A549 (cell line): ENCODE data around the gene CYP8B1. TPM values are rescaled to one million over a fixed set of nuclear protein-coding genes. Genes with fewer than 3 reads are reported as not detected.

Experiments
- ATAC-seq, 2 experiments: fragments of 200-7000 bp in 1 of 2; fragments of >200 bp in 1 of 2; cut with Nextera tagmentation in 1 of 2; cut with Tn5 transposase in 1 of 2; 3 replicates each; pipeline versions ENCODE4 v1.8.0 to v1.9.1; 2018 to 2020; ENCODE audit warnings: mild to moderate bottlenecking in 1 of 2, moderate library complexity in 1 of 2
- CTCF ChIA-PET: fragments of 300-600 bp; sonication (Branson Sonifier 250); formaldehyde crosslinking; extraction: SDS; loops from one replicate; lab custom pipeline; 2021; ENCODE audit warnings: antibody characterized with exemption, inconsistent platforms; lab: Yijun Ruan, JAX
- POLR2A ChIA-PET: fragments of 350-600 bp; formaldehyde crosslinking; extraction: SDS; loops from one replicate; lab custom pipeline; 2021; ENCODE audit warnings: antibody characterized with exemption, inconsistent platforms; lab: Yijun Ruan, JAX
- DNase-seq, 2 experiments: peaks; one replicate each; pipeline versions ENCODE4 v3.0.0 to v3.0.0-alpha.2; 2011 to 2016; ENCODE audit warnings: low read depth in 1 of 2, low spot score in 1 of 2
- FAIRE-seq: peaks from 2 replicates; lab custom pipeline; 2011; peaks lifted over from hg19 to GRCh38; lab: Jason Lieb, UNC
- H3K27ac ChIP-seq, 2 experiments: fragments of >200 bp; sonication (Bioruptor Twin); formaldehyde crosslinking; 3 replicates each; pipeline ENCODE4 v1.5.1; 2016 to 2017
- H3K4me1 ChIP-seq: fragments of >200 bp; sonication (Bioruptor Twin); formaldehyde crosslinking; 3 replicates; pipeline ENCODE4 v1.6.1; 2016
- H3K4me2 ChIP-seq: fragments of >200 bp; sonication (Bioruptor Twin); formaldehyde crosslinking; 3 replicates; pipeline ENCODE4 v1.6.1; 2016
- H3K4me3 ChIP-seq: fragments of >200 bp; sonication (Bioruptor Twin); formaldehyde crosslinking; 3 replicates; pipeline ENCODE4 v1.5.1; 2016
- H3K9me3 ChIP-seq: fragments of >200 bp; sonication (Bioruptor Twin); formaldehyde crosslinking; 3 replicates; pipeline ENCODE4 v1.6.1; 2016
- CHD4 ChIP-seq: fragments of 200-600 bp; sonication (generic); IDR thresholded peaks from 2 replicates; pipeline ENCODE4 v1.6.1; 2016; ENCODE audit warnings: antibody characterized with exemption, mild to moderate bottlenecking, borderline replicate concordance
- EP300 ChIP-seq, 2 experiments: fragments of >200 bp; sonication (Bioruptor Twin); formaldehyde crosslinking; IDR thresholded peaks; 2 replicates in 1 of 2; 3 replicates in 1 of 2; pipeline ENCODE4 v1.6.1; 2016 to 2017
- FOXS1 ChIP-seq: fragments of 250-450 bp; sonication (Bioruptor Pico); IDR thresholded peaks from 2 replicates; pipeline ENCODE4 v1.5.0; 2020; ENCODE audit warnings: mild to moderate bottlenecking, moderate library complexity
- HDAC2 ChIP-seq: fragments of 200-600 bp; sonication (generic); IDR thresholded peaks from 2 replicates; pipeline ENCODE4 v1.6.1; 2016
- HOXA7 ChIP-seq: fragments of 250-450 bp; sonication (Bioruptor Pico); IDR thresholded peaks from 2 replicates; pipeline ENCODE4 v1.5.0; 2020; ENCODE audit warnings: mild to moderate bottlenecking, moderate library complexity
- HOXB5 ChIP-seq: fragments of 250-450 bp; sonication (Bioruptor Pico); IDR thresholded peaks from 2 replicates; pipeline ENCODE4 v1.5.0; 2020; ENCODE audit warnings: mild to moderate bottlenecking, moderate library complexity
- JUNB ChIP-seq: fragments of >200 bp; sonication (Bioruptor Twin); formaldehyde crosslinking; IDR thresholded peaks from 2 replicates; pipeline ENCODE4 v1.6.1; 2016
- MAFK ChIP-seq: fragments of 450-650 bp; IDR thresholded peaks from 2 replicates; pipeline ENCODE4 v1.6.1; 2014; ENCODE audit not compliant: partially characterized antibody
- RAD21 ChIP-seq, 2 experiments: fragments of >200 bp in 1 of 2; sonication (Bioruptor Twin) in 1 of 2; formaldehyde crosslinking in 1 of 2; IDR thresholded peaks in 1 of 2; conservative IDR thresholded peaks in 1 of 2; 2 replicates in 1 of 2; 3 replicates in 1 of 2; pipeline ENCODE4 v1.6.1; 2012 to 2018; ENCODE audit warnings: inconsistent platforms in 1 of 2
- RARB ChIP-seq: fragments of 250-450 bp; sonication (Bioruptor Pico); IDR thresholded peaks from 2 replicates; pipeline ENCODE4 v1.8.0; 2021; ENCODE audit warnings: mild to moderate bottlenecking, moderate library complexity
- SMC3 ChIP-seq: fragments of >200 bp; sonication (Bioruptor Twin); formaldehyde crosslinking; IDR thresholded peaks from 3 replicates; pipeline ENCODE4 v1.6.1; 2018; ENCODE audit warnings: inconsistent platforms
- SREBF2 ChIP-seq: fragments of 450-650 bp; IDR thresholded peaks from 2 replicates; pipeline ENCODE4 v1.6.1; 2014; ENCODE audit warnings: mild to moderate bottlenecking, moderate library complexity
- TFCP2L1 ChIP-seq: fragments of 250-450 bp; sonication (Bioruptor Pico); IDR thresholded peaks from 2 replicates; pipeline ENCODE4 v1.5.0; 2021; ENCODE audit warnings: mild to moderate bottlenecking
- ZNF302 ChIP-seq: fragments of 250-450 bp; sonication (Bioruptor Pico); IDR thresholded peaks from 2 replicates; pipeline ENCODE4 v1.9.0; 2021; ENCODE audit warnings: inconsistent platforms, mild to moderate bottlenecking, moderate library complexity
- ZSCAN20 ChIP-seq: fragments of 250-450 bp; sonication (Bioruptor Pico); IDR thresholded peaks from 2 replicates; pipeline ENCODE4 v1.8.0; 2022; ENCODE audit warnings: mild to moderate bottlenecking, moderate library complexity
- WGBS: methylation state at CpG from one replicate; pipeline ENCODE4 v1.1.6; 2017; ENCODE audit errors: missing lambda C conversion rate; 5-methylcytosine and 5-hydroxymethylcytosine counted together
- polyA plus RNA-seq, 4 experiments: library from polyadenylated mRNA; depleted of rRNA in 3 of 4; stranded (reverse); fragments of >200 nt; fragmentation: RNase III in 1 of 4; extraction: RNeasy Plus Mini Kit Qiagen cat#74134 plus additional on column Dnase treatment in 1 of 4; gene quantifications; 2 replicates in 3 of 4; 3 replicates in 1 of 4; pipeline ENCODE4 v1.2.3, GENCODE V29; 2011 to 2017
- TF ChIP-seq, protein P1 (sequence below): fragments of 450-650 bp; IDR thresholded peaks from 2 replicates; pipeline ENCODE4 v1.6.1; 2014; ENCODE audit warnings: antibody characterized with exemption
- TF ChIP-seq, protein P2 (sequence below): IDR thresholded peaks from 2 replicates; pipeline ENCODE4 v1.6.1; 2012; ENCODE audit warnings: low read depth, borderline replicate concordance
- TF ChIP-seq, protein P3 (sequence below): IDR thresholded peaks from 2 replicates; pipeline ENCODE4 v1.6.1; 2012
- TF ChIP-seq, protein P4 (sequence below): fragments of >200 bp; sonication (Bioruptor Twin); formaldehyde crosslinking; IDR thresholded peaks from 2 replicates; pipeline ENCODE4 v1.6.1; 2016

The CYP8B1 gene
- polyA plus RNA-seq, 2 of the 4 experiments (the other 2 are of a cell fraction): not detected

DNA sequence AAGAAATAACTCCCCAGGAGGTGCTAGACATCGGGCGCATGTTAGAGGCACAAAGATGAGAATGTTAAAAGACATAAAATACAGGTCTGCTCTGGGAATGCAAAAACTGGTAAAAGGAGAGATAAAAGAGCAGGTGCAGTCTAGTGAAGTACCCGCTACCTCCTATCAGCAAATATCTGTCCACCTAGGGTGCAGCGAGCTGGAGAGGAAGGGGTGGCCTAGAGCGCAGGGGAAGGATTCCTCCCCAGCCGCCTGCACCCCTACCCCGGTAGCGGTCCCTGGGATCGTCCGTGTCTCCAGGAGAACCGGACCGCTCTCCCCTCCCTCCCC, 30.0 kb upstream of the CYP8B1 start:
- no peak overlapping the region for H3K4me3 ChIP-seq
- H3K27ac ChIP-seq: no peak overlapping the region
- H3K4me1 ChIP-seq: no peaks in the 10 kb centered on the region
- H3K9me3 ChIP-seq: no peaks in the 10 kb centered on the region
- H3K4me2 ChIP-seq: no peak overlapping the region
- FAIRE-seq (no peak), DNase-seq (no peak), ATAC-seq (no peak)
- TF ChIP-seq SREBF2 (no peak), TFCP2L1 (CRISPR knock-in tag) (no peak), JUNB (no peak), ZNF302 (no peak), EP300 (IDR thresholded peaks at IDR 0.05) (no peak), FOXS1 (CRISPR knock-in tag) (no peak), ZSCAN20 (CRISPR knock-in tag) (no peak), MAFK (no peak), RAD21 (conservative IDR thresholded peaks at IDR 0.05 in 1 of 2, IDR thresholded peaks at IDR 0.05 in 1 of 2) (no peak)
- TF ChIP-seq, protein P1, sequence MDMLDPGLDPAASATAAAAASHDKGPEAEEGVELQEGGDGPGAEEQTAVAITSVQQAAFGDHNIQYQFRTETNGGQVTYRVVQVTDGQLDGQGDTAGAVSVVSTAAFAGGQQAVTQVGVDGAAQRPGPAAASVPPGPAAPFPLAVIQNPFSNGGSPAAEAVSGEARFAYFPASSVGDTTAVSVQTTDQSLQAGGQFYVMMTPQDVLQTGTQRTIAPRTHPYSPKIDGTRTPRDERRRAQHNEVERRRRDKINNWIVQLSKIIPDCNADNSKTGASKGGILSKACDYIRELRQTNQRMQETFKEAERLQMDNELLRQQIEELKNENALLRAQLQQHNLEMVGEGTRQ: no peak
- TF ChIP-seq, protein P2, sequence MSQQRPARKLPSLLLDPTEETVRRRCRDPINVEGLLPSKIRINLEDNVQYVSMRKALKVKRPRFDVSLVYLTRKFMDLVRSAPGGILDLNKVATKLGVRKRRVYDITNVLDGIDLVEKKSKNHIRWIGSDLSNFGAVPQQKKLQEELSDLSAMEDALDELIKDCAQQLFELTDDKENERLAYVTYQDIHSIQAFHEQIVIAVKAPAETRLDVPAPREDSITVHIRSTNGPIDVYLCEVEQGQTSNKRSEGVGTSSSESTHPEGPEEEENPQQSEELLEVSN: no peak
- 72% methylated on average over 9 of the region's 12 CpGs for WGBS
- ChIA-PET POLR2A (no interaction called here), CTCF (no interaction called here)

DNA sequence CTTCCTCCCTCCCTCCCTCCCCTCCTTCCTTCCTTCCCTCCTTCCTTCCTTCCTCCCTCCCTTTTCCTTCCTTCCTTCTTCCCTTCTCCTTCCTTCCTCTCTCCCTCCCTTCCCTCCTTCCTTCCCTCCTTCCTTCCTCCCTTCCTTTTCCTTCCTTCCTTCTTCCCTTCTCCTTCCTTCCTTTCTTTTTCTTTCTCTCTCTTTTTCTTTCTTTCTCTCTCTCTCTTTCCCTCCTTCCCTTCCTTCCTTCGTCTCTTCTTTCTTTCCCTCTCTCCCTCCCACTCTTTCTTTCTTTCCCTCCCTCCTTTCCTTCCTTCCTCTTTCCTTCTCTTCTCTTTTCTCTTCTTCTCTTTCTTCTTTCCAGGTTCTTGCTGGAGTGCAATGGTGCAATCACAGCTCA, 28.4 kb upstream of the CYP8B1 start:
- 0% methylated on average over 1 of the region's 1 CpG for WGBS
- CTCF ChIA-PET: interaction anchor here (1.1 kb wide), 1 partner anchor 22 kb away, joined by 3 read pairs; no protein-coding TSS in a partner anchor
- Histone ChIP-seq H3K4me2 (no peak overlapping the region), H3K9me3 (no peaks in the 10 kb centered on the region), H3K4me3 (no peak overlapping the region), H3K4me1 (no peaks in the 10 kb centered on the region), H3K27ac (no peak overlapping the region)
- DNase-seq (no peak), ATAC-seq (no peak), FAIRE-seq (no peak)
- no peak for TF ChIP-seq RARB (CRISPR knock-in tag)
- POLR2A ChIA-PET: no interaction called here

DNA sequence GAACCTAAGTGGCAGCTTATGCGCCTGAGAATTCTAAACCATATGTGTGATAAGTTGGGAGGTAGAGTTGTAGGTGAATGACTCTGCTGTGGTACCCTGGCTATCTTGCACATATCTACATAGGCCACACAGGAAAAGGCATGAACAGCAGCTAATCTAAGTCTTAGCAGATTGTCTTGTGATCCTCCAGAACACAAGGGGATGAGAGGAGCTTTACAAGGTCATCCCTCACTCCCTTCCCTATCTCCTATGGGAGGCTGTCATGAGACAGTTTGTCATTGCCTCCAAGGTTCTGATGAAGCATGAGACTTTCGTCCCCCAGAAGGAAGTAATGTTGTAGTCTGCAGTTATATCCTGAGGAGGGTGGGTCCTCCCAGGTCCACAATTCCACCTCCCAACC, 26.6 kb upstream of the CYP8B1 start:
- TF ChIP-seq TFCP2L1 (CRISPR knock-in tag): no peak
- TF ChIP-seq CHD4: no peak
- TF ChIP-seq HDAC2: no peak
- TF ChIP-seq RAD21 (conservative IDR thresholded peaks at IDR 0.05 in 1 of 2, IDR thresholded peaks at IDR 0.05 in 1 of 2): no peak
- TF ChIP-seq HOXB5 (CRISPR knock-in tag): no peak
- TF ChIP-seq SMC3: no peak
- no peak for TF ChIP-seq MAFK
- no peak for TF ChIP-seq RARB (CRISPR knock-in tag)
- WGBS: 49% methylated on average over 2 of the region's 2 CpGs
- POLR2A ChIA-PET: no interaction called here
- DNase-seq: no peak
- no peak overlapping the region for H3K4me3 ChIP-seq
- no peak for ATAC-seq
- H3K9me3 ChIP-seq: no peaks in the 10 kb centered on the region
- CTCF ChIA-PET: no interaction called here
- no peaks in the 10 kb centered on the region for H3K4me1 ChIP-seq
- no peak overlapping the region for H3K27ac ChIP-seq
- FAIRE-seq: no peak
- H3K4me2 ChIP-seq: no peak overlapping the region

DNA sequence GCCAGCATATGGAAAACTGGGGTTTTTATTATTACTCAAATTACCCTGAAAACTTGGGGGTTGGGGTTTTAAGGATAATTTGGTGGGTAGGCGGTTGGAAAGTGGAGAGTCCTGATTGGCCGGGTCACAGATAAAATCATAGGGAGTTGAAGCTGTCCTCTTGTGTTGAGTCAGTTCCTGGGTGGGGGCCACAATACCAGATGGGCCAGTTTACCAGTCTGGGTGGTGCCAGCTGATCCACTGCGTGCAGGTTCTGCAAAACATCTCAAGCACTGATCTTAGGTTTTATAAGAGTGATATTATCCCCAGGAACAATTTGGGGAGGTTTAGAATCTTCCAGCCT, 25.4 kb upstream of the CYP8B1 start:
- DNase-seq: no peak
- POLR2A ChIA-PET: no interaction called here
- no peak overlapping the region for H3K4me2 ChIP-seq
- 24% methylated on average over 3 of the region's 3 CpGs for WGBS
- no peaks in the 10 kb centered on the region for H3K4me1 ChIP-seq
- TF ChIP-seq HOXA7 (CRISPR knock-in tag) (no peak), HOXB5 (CRISPR knock-in tag) (no peak)
- TF ChIP-seq, protein P3, sequence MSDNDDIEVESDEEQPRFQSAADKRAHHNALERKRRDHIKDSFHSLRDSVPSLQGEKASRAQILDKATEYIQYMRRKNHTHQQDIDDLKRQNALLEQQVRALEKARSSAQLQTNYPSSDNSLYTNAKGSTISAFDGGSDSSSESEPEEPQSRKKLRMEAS: no peak
- TF ChIP-seq, protein P4, sequence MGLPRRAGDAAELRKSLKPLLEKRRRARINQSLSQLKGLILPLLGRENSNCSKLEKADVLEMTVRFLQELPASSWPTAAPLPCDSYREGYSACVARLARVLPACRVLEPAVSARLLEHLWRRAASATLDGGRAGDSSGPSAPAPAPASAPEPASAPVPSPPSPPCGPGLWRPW: no peak
- H3K9me3 ChIP-seq: no peaks in the 10 kb centered on the region
- CTCF ChIA-PET: no interaction called here
- H3K27ac ChIP-seq: no peak overlapping the region
- FAIRE-seq: no peak
- no peak overlapping the region for H3K4me3 ChIP-seq
- ATAC-seq: no peak
